Epithelial cell of proximal tubule (primary cell): ENCODE measurements around the gene NOVA1. TPM values are rescaled to one million over a fixed set of nuclear protein-coding genes. Genes with fewer than 3 reads are reported as not detected.

Experiments
- DNase-seq: peaks from one replicate; pipeline ENCODE4 v3.0.0-alpha.2; 2011; ENCODE audit warnings: low read depth
- H3K4me3 ChIP-seq: 2 replicates; pipeline ENCODE4 v1.5.1; 2011; ENCODE audit warnings: low read depth, mild to moderate bottlenecking, low read length
- CTCF ChIP-seq: conservative IDR thresholded peaks from 2 replicates; pipeline ENCODE4 v1.5.1; 2012; ENCODE audit warnings: low read depth, mild to moderate bottlenecking, low read length
- total RNA-seq: library from RNA; depleted of rRNA; stranded (reverse); fragments of >200 nt; gene quantifications from 2 replicates; pipeline ENCODE4 v1.2.3, GENCODE V29; 2015

The NOVA1 gene
- total RNA-seq, 1 donor from 2014 or later = 3.5 TPM

DNA sequence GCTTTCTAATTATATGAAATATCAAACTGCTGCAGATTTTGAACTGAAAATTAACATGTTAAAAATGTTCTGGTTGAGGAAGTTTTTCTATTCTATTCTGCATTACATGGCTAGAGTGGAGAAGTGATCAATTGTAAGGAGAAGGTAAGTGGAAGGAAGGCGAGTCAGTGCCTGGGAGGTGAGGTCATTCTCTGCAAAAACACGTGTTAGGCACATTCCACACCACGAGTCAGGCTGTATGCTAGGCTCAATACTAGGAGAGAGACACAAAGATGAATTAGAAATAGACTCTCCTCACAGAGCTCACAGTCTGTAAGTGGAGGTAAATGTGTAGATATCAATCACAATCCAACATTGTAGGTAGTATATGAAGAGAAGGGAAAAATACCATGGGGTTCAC lies 194.1 kb downstream of the NOVA1 start:
- TF ChIP-seq CTCF = no peak
- H3K4me3 ChIP-seq = no peak overlapping the region
- no peak for DNase-seq

GRCh38 chr14:26402126-26402525 lies 195.7 kb downstream of the NOVA1 start:
- DNase-seq = no peak
- TF ChIP-seq CTCF = no peak
- H3K4me3 ChIP-seq = no peak overlapping the region

DNA sequence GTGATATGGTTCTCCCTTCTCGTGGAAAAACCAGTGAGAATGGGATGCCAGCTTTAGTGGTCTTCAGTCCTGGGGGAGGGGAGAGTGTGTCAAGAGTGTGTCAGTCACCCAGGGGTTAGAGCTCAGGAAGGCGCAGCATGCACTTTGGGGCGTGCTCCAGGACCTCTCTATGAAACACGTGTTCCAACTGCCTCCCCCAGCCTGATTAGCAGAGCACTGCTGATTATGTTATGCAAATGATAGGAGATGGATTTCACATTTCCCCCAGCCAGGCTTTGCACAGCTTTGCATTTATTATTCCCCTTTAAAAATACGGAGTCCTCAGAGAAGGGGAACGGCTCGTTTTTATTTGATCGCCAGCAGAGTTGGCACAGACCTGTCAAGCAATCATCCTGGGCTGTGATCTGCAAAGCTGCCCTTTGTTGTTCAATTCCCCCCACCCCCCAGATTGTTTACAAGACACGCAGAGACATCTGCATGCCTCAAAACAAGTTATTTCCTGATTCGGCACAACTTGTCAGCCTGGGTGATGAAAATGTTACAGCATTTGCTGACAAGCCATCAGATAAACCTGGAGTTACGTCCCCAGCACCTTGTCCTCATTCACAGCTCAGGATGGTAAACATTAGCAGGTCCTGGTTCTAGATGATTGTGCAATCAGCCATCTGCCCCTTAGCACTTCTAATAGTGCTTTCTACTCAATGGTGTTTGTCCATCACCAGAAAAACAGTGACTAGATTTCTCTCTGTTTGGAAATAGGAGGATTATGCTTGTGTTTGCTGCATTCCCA lies 196.5 kb downstream of the NOVA1 start:
- DNase-seq = no peak
- no peak for TF ChIP-seq CTCF
- H3K4me3 ChIP-seq = no peak overlapping the region

DNA sequence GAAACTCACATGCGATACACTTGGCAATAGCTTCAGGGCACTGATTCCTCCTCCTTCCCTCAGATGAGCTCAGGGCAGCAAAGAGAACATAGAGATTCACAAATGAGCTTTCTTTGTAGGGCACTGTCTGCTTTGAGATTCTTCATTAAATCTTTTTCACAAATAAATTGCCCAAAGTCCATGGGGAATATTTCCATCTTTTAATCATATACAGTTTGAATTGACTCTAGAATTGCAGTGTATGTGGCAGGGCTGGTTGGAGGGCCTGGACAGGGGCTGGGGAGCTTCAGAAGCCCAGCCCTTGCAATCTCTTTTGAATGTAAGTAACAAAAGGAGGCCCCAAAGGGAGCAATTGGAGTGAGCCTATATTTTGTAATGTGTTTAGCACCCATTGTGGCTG lies 197.5 kb downstream of the NOVA1 start:
- no peak for DNase-seq
- no peak for TF ChIP-seq CTCF
- H3K4me3 ChIP-seq = no peak overlapping the region

DNA sequence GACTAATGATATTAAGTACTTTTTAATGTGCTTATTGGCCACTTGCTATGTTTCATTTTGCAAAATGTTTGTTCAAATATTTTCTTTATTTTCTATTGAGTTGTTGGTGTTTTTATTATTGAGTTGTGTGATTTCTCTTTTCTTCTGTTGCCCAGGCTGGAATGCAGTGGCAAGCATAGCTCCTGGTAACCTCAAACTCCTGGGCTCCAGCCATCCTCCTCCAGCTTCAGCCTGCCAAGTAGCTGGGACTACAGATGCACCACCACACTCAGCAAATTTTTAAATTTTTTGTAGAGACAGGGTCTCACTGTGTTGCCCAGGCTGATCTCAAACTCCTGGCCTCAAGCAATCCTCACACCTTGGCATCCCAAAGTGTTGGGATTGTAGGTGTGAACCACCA lies 199.2 kb downstream of the NOVA1 start:
- TF ChIP-seq CTCF = no peak
- no peak overlapping the region for H3K4me3 ChIP-seq
- no peak for DNase-seq
